GM12872 (cell line): ENCODE results near the gene B4GALNT1.

Experiments
- CTCF ChIP-seq: IDR thresholded peaks from 3 replicates; pipeline ENCODE4 v1.5.1; 2011; ENCODE audit warnings: low read depth, mild to moderate bottlenecking, low read length, moderate library complexity; ENCODE audit not compliant: insufficient read depth

The B4GALNT1 gene

GRCh38 chr12:57632073-57632957 is 686 bp downstream of the B4GALNT1 start:
- TF ChIP-seq CTCF, result no peak

- TF ChIP-seq CTCF, result no peak
Observed at GRCh38 chr12:57631566-57632072, 1.4 kb downstream of the B4GALNT1 start.

GRCh38 chr12:57630891-57631433 is 2.0 kb downstream of the B4GALNT1 start:
- TF ChIP-seq CTCF, result no peak

- no peak for TF ChIP-seq CTCF
Observed at GRCh38 chr12:57629897-57630471, 3.0 kb downstream of the B4GALNT1 start.

GRCh38 chr12:57628280-57629191 is 4.5 kb downstream of the B4GALNT1 start:
- TF ChIP-seq CTCF, result no peak

- TF ChIP-seq CTCF, result 0 out of 3 replicates have a peak, but pooled peaks have one; percentile 28
Observed at GRCh38 chr12:57627501-57628279, 5.3 kb downstream of the B4GALNT1 start.
